Myometrial cell (primary cell): ENCODE measurements around the gene CHTOP. TPM values are rescaled to one million over a fixed set of nuclear protein-coding genes. Genes with fewer than 3 reads are reported as not detected.

Experiments
- total RNA-seq: library from RNA; depleted of rRNA; stranded (reverse); fragments of >200 nt; gene quantifications from 2 replicates; pipeline ENCODE4 v1.2.3, GENCODE V29; 2015

Gene CHTOP, protein sequence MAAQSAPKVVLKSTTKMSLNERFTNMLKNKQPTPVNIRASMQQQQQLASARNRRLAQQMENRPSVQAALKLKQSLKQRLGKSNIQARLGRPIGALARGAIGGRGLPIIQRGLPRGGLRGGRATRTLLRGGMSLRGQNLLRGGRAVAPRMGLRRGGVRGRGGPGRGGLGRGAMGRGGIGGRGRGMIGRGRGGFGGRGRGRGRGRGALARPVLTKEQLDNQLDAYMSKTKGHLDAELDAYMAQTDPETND
- 36.0 and 43.8 TPM in 2 replicates for total RNA-seq

DNA sequence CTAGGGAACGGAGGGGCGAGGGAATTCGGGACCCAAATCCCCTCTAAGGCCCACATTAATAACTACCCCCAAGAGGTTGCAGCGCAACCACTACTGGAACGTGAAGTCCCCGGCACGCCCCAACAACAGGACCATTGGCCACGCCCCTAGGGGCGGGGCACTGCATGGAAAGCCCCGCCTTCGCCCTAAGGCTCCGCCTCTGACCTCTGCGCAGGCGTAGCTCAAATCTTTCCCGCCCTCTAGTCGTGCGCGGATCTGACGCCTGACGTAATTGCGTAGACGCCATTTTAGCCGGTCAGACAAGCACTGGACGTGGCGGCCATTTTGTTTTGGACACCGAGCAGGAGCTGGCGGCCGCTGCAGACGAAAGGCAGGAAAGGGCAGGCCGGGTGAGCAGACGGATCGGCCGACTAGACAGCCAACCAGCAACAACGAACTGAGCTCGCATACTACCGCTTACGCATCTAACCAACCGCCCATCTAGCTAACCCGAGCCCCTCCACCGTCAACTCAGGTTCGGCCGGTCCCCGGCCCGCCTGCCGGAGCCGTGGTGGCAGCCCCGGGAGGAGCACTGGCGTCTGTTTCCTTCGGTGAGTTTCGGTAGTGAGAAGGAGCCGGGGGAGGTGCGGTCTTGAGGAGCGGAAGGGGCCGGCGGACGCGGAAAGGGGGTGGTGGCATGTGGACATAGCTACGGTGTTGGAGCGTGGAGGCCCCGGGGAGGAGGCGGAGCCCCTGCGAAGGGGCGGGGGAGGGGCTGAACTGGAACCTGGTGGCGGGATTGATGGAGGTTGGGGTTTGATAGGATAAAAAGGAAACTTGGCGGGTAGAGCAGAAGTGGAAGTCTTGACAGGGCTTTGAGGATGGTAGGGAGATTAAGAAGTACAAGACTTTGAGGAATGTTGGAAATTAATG is at the start of gene CHTOP:
Gene CHTOP (plus strand): TSS at position 313 of the 912 bp plus-strand sequence. CDS start 2,523 bp downstream, outside the sequence.

DNA sequence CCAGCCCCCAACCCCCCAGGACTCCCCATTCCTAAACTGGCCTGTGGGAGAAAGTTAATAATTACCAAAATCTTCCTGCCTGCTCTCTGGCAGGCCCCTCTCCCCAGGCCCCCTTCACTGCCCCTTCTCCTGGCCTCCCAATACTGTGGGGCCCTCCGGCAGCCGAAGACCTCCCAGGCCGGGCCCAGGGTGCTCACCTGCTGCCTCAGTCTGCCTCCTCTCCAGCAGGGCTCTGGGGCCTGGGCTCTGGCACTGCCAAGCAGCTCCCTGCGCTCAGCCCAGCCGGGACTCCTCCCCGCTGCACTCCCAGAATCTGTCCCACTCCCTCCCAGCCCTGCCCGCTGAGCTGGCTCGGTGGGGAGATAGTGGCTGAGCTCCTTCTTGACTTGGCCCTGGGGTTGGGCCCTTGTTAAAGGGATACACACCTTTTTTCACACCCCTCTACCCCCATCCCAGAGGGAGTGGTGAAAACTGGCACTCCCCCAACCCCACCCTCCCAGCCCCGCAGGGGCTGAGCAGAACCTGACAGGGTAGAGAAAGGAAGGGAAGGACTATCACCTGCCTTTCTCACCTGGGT is 21.0 kb upstream of the CHTOP start, which contains the start of gene S100A16:
Gene S100A16 (minus strand): TSS at position 383 of the 577 bp plus-strand sequence. CDS start 4,986 bp downstream, outside the sequence.

DNA sequence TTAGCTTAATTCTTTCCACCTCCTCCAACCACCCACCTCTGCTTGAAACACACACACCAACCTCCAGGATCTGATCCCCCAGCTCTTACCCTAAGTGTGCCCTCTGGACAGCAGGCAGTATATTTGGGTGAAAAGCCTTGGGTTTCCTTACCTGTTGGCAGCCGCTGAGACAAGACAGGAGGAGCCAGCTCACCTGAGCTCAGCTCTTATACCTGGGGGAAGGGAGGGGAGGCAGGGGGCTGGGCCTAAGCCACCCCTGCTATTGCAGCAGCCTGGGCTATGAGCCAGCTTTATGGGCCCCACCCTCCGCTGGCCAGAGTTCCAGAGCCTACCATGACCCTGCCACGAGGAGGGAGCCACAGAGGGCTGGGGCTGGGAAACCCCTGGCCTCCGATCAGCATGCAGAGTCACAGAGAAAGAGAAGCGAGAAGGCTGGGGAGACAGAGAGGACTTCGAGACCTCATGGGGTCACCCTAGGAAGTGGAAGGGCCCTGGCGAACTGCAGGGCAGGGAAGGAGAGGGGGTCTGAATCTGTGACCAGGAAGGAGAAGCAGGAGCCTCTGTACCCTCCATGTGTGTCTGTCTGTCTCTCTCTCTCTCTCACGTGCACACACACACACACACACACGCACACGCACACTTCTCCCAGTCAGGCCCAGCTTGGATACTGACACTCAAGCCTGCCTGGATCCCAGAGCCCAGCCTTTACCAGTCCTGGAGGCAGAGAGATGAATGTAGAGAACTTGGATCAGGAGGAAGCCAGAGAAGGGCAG is 17.5 kb upstream of the CHTOP start, which contains the start of gene S100A14:
Gene S100A14 (minus strand): TSS at position 182 of the 773 bp plus-strand sequence. CDS start 467 bp downstream, outside the sequence.

DNA sequence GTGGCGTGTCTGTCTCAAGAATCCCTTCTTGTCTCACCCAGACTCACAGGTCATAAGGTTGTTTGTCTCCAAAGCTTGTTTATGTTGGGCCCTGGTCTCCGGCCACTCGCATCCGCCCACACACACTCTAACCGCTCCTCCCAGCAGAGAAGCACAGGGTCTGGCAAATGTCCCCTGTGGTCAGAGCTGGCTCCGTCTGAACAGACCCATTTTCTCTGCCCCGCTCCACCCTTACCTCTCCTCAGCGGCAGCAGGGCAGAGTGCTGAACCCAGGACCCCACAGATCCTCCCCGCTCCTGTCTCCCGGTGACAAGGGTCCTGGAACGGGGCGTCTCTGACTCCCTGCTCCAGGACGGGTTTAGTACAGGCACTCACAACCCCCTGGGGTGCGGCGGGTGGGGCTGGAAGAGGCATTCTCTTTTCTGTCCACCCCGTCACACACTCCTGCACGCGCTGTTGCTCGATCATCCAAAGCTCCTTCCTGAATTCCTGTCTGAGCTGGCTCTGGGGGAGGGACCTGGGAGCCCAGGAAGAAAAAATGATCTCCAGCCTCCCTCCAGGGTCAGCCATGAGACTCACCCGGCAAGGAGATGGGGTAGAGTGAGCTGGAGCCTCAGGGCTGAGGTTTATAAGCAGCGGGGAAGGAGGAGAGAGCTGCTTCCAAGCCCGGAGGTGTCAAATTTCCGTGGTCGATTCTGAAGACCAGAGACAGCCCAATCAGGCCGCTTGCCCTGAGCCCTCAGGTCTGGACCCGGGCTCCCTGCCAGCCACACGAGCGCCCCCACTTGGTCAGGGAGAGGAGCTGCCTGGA is 6.8 kb upstream of the CHTOP start, which contains the start of gene S100A13:
Gene S100A13 (minus strand): TSS at position 602 of the 811 bp plus-strand sequence. CDS start 1,033 bp downstream, outside the sequence.

DNA sequence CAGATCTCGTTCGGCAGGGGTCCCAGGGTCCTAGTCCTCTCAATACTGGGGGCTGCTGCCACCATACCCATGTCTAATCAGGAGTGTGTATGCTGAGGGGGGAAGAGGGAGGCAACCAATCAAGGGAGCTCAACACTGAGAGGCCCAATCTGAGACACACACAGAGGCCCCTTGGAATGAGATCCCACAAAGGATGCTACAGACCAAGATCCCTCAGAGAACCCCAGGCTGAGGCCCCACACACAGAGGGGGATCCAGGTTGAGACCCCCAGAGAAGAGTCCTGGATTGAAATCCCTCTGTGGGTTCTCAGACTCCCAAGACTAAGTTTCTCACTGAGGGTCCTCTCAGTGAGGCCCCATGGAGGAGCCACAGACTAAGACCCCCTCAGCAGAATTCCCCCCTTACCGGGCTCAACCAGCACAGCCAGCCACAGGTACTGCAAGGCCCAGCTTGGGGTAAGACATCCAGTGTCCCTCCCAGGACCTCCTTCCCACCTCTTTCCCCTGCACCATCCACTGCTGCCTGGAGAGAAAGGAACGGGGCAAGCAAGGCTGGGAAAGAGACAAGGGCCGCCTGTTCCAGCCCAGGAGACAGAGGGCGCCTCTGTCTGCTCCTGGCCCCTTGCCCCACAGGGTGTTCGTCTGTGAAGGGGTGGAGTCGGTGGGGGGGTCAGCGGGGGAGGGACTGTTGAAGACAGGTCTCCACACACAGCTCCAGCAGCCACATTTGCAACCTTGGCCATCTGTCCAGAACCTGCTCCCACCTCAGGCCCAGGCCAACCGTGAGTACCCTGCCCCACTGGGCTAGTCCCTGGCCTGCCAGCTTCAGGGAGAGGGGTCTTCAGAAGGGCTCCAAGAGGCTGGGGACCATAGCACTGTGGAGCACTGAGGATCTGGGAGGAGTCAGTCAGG is 5.9 kb upstream of the CHTOP start, which contains the start of gene S100A1:
Gene S100A1 (plus strand): TSS at position 720 of the 912 bp plus-strand sequence. CDS start 2,088 bp downstream, outside the sequence.

DNA sequence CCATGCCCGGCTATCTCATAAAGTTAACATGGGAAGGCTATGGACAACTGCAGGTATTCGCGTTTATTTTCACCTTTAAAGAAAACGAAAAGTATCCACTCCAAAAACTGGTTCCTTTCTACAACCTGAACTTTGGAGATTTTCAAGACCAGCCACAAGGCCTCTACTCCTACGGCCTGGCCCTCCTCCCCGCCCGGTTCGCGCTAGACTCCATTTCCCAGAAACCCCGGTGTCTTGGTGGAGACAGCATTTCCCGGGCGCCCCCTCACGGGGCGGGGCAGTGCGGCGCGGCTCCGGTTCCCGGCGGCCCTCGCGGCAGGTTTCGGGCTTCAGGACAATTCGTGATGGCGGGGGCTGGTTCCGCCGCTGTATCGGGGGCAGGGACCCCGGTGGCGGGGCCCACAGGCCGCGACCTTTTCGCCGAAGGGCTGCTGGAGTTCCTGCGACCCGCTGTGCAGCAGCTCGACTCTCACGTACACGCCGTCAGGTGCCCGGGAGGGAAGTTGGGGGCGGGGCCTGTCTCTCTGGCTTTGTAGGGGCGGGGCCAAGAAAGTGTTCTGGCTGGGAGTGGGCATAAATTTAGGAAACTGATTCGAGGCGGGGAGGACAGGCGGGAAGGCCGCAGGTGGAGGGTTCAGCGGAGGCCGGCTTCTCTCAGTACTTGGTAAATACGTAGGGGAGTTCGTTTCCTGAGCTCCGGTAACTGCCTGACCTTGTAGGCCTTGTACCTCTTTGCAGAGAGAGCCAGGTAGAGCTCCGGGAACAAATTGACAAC is 24.7 kb downstream of the CHTOP start, which contains the start of gene SNAPIN:
Gene SNAPIN (plus strand): TSS at position 304 of the 775 bp plus-strand sequence. CDS start 41 bp downstream, at position 345.

DNA sequence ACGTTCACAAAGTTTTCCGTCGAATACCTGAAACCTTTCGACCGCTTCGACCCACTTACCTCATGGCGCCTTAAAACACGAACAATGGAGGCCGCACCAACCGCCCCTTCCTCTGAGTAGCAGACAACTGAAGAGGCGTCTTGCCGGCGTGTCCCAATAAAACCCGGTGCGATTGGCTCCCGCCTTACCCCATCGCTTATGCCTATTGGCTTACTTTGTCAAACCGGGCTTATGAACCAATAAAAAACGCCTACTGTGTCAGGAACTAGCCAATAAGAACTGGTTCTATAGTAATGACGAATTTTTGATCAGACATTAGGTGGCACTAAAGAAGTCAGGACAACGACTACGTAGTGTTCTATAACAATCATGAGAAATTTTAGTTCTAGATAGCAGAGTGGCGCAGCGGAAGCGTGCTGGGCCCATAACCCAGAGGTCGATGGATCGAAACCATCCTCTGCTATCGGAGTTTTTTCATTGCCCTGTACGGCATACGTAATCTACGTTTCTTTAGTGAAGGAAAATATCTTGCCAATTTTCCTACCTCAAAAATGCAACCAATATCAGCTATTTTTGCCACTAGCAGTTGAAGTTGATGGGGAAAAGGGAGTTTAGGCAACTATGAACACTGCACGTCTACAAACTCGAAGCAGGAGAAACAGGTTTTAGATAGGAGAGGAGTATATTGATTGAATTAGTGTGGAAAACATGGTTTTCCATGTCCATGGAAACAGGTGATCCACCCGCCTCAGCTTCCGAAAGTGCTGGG is 37.2 kb downstream of the CHTOP start, which contains the start of gene ILF2:
Gene ILF2 (minus strand): TSS at position 135 of the 769 bp plus-strand sequence. CDS start 71 bp downstream, at position 64.

DNA sequence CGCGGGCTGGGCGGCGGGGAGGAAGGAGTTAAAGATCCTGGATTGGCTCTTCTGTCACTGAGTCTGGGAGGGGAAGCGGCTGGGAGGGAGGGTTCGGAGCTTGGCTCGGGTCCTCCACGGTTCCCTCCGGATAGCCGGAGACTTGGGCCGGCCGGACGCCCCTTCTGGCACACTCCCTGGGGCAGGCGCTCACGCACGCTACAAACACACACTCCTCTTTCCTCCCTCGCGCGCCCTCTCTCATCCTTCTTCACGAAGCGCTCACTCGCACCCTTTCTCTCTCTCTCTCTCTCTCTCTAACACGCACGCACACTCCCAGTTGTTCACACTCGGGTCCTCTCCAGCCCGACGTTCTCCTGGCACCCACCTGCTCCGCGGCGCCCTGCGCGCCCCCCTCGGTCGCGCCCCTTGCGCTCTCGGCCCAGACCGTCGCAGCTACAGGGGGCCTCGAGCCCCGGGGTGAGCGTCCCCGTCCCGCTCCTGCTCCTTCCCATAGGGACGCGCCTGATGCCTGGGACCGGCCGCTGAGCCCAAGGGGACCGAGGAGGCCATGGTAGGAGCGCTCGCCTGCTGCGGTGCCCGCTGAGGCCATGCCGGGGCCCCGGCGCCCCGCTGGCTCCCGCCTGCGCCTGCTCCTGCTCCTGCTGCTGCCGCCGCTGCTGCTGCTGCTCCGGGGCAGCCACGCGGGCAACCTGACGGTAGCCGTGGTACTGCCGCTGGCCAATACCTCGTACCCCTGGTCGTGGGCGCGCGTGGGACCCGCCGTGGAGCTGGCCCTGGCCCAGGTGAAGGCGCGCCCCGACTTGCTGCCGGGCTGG is 44.9 kb downstream of the CHTOP start, which contains the start of gene NPR1:
Gene NPR1 (plus strand): TSS at position 170 of the 818 bp plus-strand sequence. CDS start 421 bp downstream, at position 591.

Other genes with a start within 250 kb of the CHTOP start
- not detected in 2 replicates for gene S100A8, start 243.0 kb upstream of the CHTOP start, total RNA-seq
- gene S100A7A, start 217.5 kb upstream of the CHTOP start, total RNA-seq = not detected in 2 replicates
- gene S100A7, start 173.4 kb upstream of the CHTOP start, total RNA-seq = not detected in 2 replicates
- gene S100A6, start 98.1 kb upstream of the CHTOP start, total RNA-seq = 1,090 and 1,431 TPM in 2 replicates
- gene S100A5, start 93.1 kb upstream of the CHTOP start, total RNA-seq = 1.4 TPM in 1 of 2 replicates, not detected in the other
- gene S100A4, start 88.3 kb upstream of the CHTOP start, total RNA-seq = 45.3 and 54.9 TPM in 2 replicates
- gene S100A3, start 84.8 kb upstream of the CHTOP start, total RNA-seq = 5.8 and 15.8 TPM in 2 replicates
- gene S100A2, start 68.2 kb upstream of the CHTOP start, total RNA-seq = 0.29 and 2.3 TPM in 2 replicates
- 807 and 927 TPM in 2 replicates for gene S100A16, start 20.9 kb upstream of the CHTOP start, total RNA-seq
- not detected in 2 replicates for gene S100A14, start 17.7 kb upstream of the CHTOP start, total RNA-seq
- 262 and 338 TPM in 2 replicates for gene S100A13, start 6.6 kb upstream of the CHTOP start, total RNA-seq
- gene S100A1, start 5.6 kb upstream of the CHTOP start, total RNA-seq = not detected in 2 replicates
- 71.8 and 89.7 TPM in 2 replicates for gene SNAPIN, start 24.6 kb downstream of the CHTOP start, total RNA-seq
- 266 and 297 TPM in 2 replicates for gene ILF2, start 36.9 kb downstream of the CHTOP start, total RNA-seq
- gene NPR1, start 44.6 kb downstream of the CHTOP start, total RNA-seq = 4.4 and 6.1 TPM in 2 replicates
- 26.5 and 27.6 TPM in 2 replicates for gene INTS3, start 94.0 kb downstream of the CHTOP start, total RNA-seq
- 5.8 and 8.7 TPM in 2 replicates for gene SLC27A3, start 141.3 kb downstream of the CHTOP start, total RNA-seq